HEK293 (cell line): Measurements from ENCODE around the gene CCDC85C.

Experiments used
- EGR2 ChIP-seq: fragments of 450-650 bp; formaldehyde crosslinking; IDR thresholded peaks from 2 replicates; pipeline ENCODE4 v1.5.1; 2016; ENCODE audit warnings: low read depth, missing biosample characterization, missing genetic modification characterization
- GLIS1 ChIP-seq: fragments of 450-650 bp; formaldehyde crosslinking; IDR thresholded peaks from 2 replicates; pipeline ENCODE4 v1.5.1; 2016; ENCODE audit warnings: missing biosample characterization, missing genetic modification characterization
- KLF10 ChIP-seq: fragments of 450-650 bp; IDR thresholded peaks from 2 replicates; pipeline ENCODE4 v1.5.1; 2018; ENCODE audit warnings: missing biosample characterization, mild to moderate bottlenecking, missing genetic modification characterization
- KLF9 ChIP-seq: fragments of 450-650 bp; formaldehyde crosslinking; IDR thresholded peaks from 2 replicates; pipeline ENCODE4 v1.5.1; 2016; ENCODE audit warnings: missing biosample characterization, missing genetic modification characterization, low read depth
- MEIS1 ChIP-seq: sonication (generic); formaldehyde crosslinking; IDR thresholded peaks from 2 replicates; pipeline ENCODE4 v1.8.1; 2022; ENCODE audit warnings: missing genetic modification reagents, mild to moderate bottlenecking, borderline replicate concordance
- MYNN ChIP-seq: fragments of 450-650 bp; formaldehyde crosslinking; IDR thresholded peaks from 2 replicates; pipeline ENCODE4 v1.5.1; 2016; ENCODE audit warnings: missing biosample characterization, missing genetic modification characterization, borderline replicate concordance
- SCRT2 ChIP-seq: fragments of 450-650 bp; formaldehyde crosslinking; IDR thresholded peaks from 2 replicates; pipeline ENCODE4 v1.5.1; 2016; ENCODE audit warnings: missing biosample characterization, missing genetic modification characterization
- SP2 ChIP-seq: fragments of 450-650 bp; formaldehyde crosslinking; IDR thresholded peaks from 2 replicates; pipeline ENCODE4 v1.5.1; 2016; ENCODE audit warnings: missing biosample characterization, missing genetic modification characterization
- SP3 ChIP-seq: fragments of 450-650 bp; formaldehyde crosslinking; IDR thresholded peaks from 2 replicates; pipeline ENCODE4 v1.5.1; 2016; ENCODE audit warnings: missing biosample characterization, missing genetic modification characterization
- ZBTB48 ChIP-seq: fragments of 450-650 bp; formaldehyde crosslinking; IDR thresholded peaks from 2 replicates; pipeline ENCODE4 v1.5.1; 2016; ENCODE audit warnings: missing biosample characterization, missing genetic modification characterization
- ZFP41 ChIP-seq: fragments of 450-650 bp; formaldehyde crosslinking; IDR thresholded peaks from 2 replicates; pipeline ENCODE4 v1.5.1; 2016; ENCODE audit warnings: missing biosample characterization, missing genetic modification characterization, borderline replicate concordance
- ZNF133 ChIP-seq: fragments of 450-650 bp; formaldehyde crosslinking; IDR thresholded peaks from 2 replicates; pipeline ENCODE4 v1.5.1; 2016; ENCODE audit warnings: missing biosample characterization, missing genetic modification characterization
- ZNF146 ChIP-seq: fragments of 450-650 bp; formaldehyde crosslinking; IDR thresholded peaks from 2 replicates; pipeline ENCODE4 v1.5.1; 2016; ENCODE audit warnings: missing biosample characterization, missing genetic modification characterization
- ZNF221 ChIP-seq: fragments of 450-650 bp; formaldehyde crosslinking; IDR thresholded peaks from 2 replicates; pipeline ENCODE4 v1.5.1; 2017; ENCODE audit warnings: missing biosample characterization, missing genetic modification characterization, borderline replicate concordance
- ZNF24 ChIP-seq: fragments of 450-650 bp; formaldehyde crosslinking; IDR thresholded peaks from 2 replicates; pipeline ENCODE4 v1.5.1; 2016; ENCODE audit warnings: missing biosample characterization, missing genetic modification characterization
- ZNF292 ChIP-seq: fragments of 450-650 bp; formaldehyde crosslinking; IDR thresholded peaks from 2 replicates; pipeline ENCODE4 v1.5.1; 2016; ENCODE audit warnings: low read depth, missing biosample characterization, missing genetic modification characterization, borderline replicate concordance
- ZNF423 ChIP-seq: fragments of 450-650 bp; formaldehyde crosslinking; IDR thresholded peaks from 2 replicates; pipeline ENCODE4 v1.5.1; 2016; ENCODE audit warnings: missing biosample characterization, missing genetic modification characterization
- ZNF426 ChIP-seq: fragments of 450-650 bp; formaldehyde crosslinking; IDR thresholded peaks from 2 replicates; pipeline ENCODE4 v1.5.1; 2017; ENCODE audit warnings: missing biosample characterization, missing genetic modification characterization, mild to moderate bottlenecking, inconsistent platforms, moderate library complexity
- ZNF514 ChIP-seq: fragments of 450-650 bp; formaldehyde crosslinking; IDR thresholded peaks from 2 replicates; pipeline ENCODE4 v1.5.1; 2016; ENCODE audit warnings: missing biosample characterization, missing genetic modification characterization
- ZNF544 ChIP-seq: fragments of 450-650 bp; formaldehyde crosslinking; IDR thresholded peaks from 2 replicates; pipeline ENCODE4 v1.5.0; 2017; ENCODE audit warnings: missing biosample characterization, missing genetic modification characterization
- ZNF561 ChIP-seq: fragments of 450-650 bp; IDR thresholded peaks from 2 replicates; pipeline ENCODE4 v1.5.1; 2018; ENCODE audit warnings: missing biosample characterization, missing genetic modification characterization, borderline replicate concordance
- ZNF610 ChIP-seq: fragments of 450-650 bp; formaldehyde crosslinking; IDR thresholded peaks from 2 replicates; pipeline ENCODE4 v1.5.1; 2016; ENCODE audit warnings: missing biosample characterization, missing genetic modification characterization, borderline replicate concordance
- ZNF664 ChIP-seq: fragments of 450-650 bp; formaldehyde crosslinking; IDR thresholded peaks from 2 replicates; pipeline ENCODE4 v1.5.1; 2016; ENCODE audit warnings: missing biosample characterization, missing genetic modification characterization
- ZNF670 ChIP-seq: fragments of 450-650 bp; formaldehyde crosslinking; IDR thresholded peaks from 2 replicates; pipeline ENCODE4 v1.5.1; 2016; ENCODE audit warnings: missing biosample characterization, missing genetic modification characterization, low read depth
- ZNF785 ChIP-seq: fragments of 450-650 bp; formaldehyde crosslinking; IDR thresholded peaks from 2 replicates; pipeline ENCODE4 v1.5.1; 2016; ENCODE audit warnings: missing biosample characterization, missing genetic modification characterization
- ZSCAN16 ChIP-seq: fragments of 450-650 bp; formaldehyde crosslinking; IDR thresholded peaks from 2 replicates; pipeline ENCODE4 v1.5.1; 2016; ENCODE audit warnings: missing biosample characterization, missing genetic modification characterization
- TF ChIP-seq, protein P1 (sequence below): fragments of 450-650 bp; formaldehyde crosslinking; IDR thresholded peaks from 2 replicates; pipeline ENCODE4 v1.5.1; 2017; ENCODE audit warnings: missing biosample characterization, missing genetic modification characterization
- TF ChIP-seq, protein P2 (sequence below): fragments of 450-650 bp; IDR thresholded peaks from 2 replicates; pipeline ENCODE4 v1.5.1; 2018; ENCODE audit warnings: missing biosample characterization, missing genetic modification characterization
- TF ChIP-seq, protein P3 (sequence below): fragments of 450-650 bp; formaldehyde crosslinking; conservative IDR thresholded peaks from 2 replicates; pipeline ENCODE4 v1.5.1; 2016; ENCODE audit warnings: low read depth, missing biosample characterization, missing genetic modification characterization
- TF ChIP-seq, protein P4 (sequence below): fragments of 450-650 bp; formaldehyde crosslinking; IDR thresholded peaks from 2 replicates; pipeline ENCODE4 v1.5.1; 2016; ENCODE audit warnings: missing biosample characterization, missing genetic modification characterization
- TF ChIP-seq, protein P5 (sequence below): fragments of 450-650 bp; formaldehyde crosslinking; IDR thresholded peaks from 2 replicates; pipeline ENCODE4 v1.5.1; 2016; ENCODE audit warnings: missing biosample characterization, missing genetic modification characterization, low read depth

CCDC85C gene

DNA sequence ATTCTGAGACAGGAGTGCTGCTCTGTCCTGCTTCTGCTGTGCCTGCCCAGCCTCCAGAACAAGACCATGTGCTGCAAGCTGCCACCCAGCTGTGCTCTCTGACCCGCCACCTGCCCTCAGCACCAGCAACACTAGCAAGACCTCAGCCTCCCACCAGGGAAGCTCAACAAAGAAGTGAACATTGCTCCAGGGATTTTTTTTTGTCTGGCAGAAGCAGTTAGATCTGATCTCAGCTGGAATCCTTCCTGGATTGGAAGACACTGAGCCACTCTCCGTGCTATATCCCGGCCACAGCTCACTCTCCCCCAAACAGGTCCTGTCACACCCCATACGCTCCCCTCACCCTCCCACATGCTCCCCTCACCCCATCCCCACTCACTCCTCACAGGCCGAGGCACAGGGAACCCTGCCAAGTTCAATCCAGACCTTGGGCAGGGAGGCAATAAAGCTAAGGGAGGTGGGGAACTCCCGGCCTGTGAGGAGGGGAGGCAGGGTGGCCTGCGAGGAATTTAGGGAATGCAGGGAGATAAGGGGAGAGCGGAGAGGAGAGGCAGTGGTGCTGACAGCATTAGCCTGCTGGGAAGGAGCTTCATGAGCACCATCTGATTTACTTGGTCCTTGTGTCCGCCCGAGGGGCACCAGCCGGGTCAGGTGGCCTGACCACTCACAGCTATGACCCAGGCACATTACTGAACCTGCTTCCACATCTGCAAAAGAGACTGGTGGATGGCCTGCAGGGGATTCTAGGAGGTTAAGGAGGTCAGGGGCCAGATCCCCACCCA lies 29.7 kb downstream of the CCDC85C start (continued):
- TF ChIP-seq EGR2 (peak; percentile 25; the same call in 1 of the 2 replicates), MEIS1 (CRISPR knock-in tag) (no peak), ZNF785 (no peak), ZNF664 (tag by site-specific recombination) (no peak), SP2 (no peak), SP3 (tag by site-specific recombination) (no peak), KLF9 (tag by site-specific recombination) (no peak), ZSCAN16 (tag by site-specific recombination) (no peak), ZNF24 (tag by site-specific recombination) (0 out of 2 replicates have a peak, but pooled peaks have one; percentile 68), ZNF221 (tag by site-specific recombination) (no peak), ZNF292 (tag by site-specific recombination) (no peak), ZBTB48 (tag by site-specific recombination) (peak; percentile 97), KLF10 (tag by site-specific recombination) (peak; percentile 96), ZNF146 (tag by site-specific recombination) (no peak), ZFP41 (tag by site-specific recombination) (no peak), ZNF561 (tag by site-specific recombination) (no peak), ZNF426 (tag by site-specific recombination) (no peak), ZNF133 (tag by site-specific recombination) (no peak), MYNN (tag by site-specific recombination) (no peak), ZNF670 (tag by site-specific recombination) (no peak), ZNF544 (no peak), ZNF610 (tag by site-specific recombination) (no peak; the same call in 1 of the 2 replicates), ZNF514 (tag by site-specific recombination) (no peak), GLIS1 (peak; percentile 99), SCRT2 (no peak), ZNF423 (tag by site-specific recombination) (peak; percentile 96)
- TF ChIP-seq, protein P1, sequence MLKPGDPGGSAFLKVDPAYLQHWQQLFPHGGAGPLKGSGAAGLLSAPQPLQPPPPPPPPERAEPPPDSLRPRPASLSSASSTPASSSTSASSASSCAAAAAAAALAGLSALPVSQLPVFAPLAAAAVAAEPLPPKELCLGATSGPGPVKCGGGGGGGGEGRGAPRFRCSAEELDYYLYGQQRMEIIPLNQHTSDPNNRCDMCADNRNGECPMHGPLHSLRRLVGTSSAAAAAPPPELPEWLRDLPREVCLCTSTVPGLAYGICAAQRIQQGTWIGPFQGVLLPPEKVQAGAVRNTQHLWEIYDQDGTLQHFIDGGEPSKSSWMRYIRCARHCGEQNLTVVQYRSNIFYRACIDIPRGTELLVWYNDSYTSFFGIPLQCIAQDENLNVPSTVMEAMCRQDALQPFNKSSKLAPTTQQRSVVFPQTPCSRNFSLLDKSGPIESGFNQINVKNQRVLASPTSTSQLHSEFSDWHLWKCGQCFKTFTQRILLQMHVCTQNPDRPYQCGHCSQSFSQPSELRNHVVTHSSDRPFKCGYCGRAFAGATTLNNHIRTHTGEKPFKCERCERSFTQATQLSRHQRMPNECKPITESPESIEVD = no peak
- TF ChIP-seq, protein P2, sequence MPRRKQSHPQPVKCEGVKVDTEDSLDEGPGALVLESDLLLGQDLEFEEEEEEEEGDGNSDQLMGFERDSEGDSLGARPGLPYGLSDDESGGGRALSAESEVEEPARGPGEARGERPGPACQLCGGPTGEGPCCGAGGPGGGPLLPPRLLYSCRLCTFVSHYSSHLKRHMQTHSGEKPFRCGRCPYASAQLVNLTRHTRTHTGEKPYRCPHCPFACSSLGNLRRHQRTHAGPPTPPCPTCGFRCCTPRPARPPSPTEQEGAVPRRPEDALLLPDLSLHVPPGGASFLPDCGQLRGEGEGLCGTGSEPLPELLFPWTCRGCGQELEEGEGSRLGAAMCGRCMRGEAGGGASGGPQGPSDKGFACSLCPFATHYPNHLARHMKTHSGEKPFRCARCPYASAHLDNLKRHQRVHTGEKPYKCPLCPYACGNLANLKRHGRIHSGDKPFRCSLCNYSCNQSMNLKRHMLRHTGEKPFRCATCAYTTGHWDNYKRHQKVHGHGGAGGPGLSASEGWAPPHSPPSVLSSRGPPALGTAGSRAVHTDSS (tag by site-specific recombination) = no peak
- TF ChIP-seq, protein P3, sequence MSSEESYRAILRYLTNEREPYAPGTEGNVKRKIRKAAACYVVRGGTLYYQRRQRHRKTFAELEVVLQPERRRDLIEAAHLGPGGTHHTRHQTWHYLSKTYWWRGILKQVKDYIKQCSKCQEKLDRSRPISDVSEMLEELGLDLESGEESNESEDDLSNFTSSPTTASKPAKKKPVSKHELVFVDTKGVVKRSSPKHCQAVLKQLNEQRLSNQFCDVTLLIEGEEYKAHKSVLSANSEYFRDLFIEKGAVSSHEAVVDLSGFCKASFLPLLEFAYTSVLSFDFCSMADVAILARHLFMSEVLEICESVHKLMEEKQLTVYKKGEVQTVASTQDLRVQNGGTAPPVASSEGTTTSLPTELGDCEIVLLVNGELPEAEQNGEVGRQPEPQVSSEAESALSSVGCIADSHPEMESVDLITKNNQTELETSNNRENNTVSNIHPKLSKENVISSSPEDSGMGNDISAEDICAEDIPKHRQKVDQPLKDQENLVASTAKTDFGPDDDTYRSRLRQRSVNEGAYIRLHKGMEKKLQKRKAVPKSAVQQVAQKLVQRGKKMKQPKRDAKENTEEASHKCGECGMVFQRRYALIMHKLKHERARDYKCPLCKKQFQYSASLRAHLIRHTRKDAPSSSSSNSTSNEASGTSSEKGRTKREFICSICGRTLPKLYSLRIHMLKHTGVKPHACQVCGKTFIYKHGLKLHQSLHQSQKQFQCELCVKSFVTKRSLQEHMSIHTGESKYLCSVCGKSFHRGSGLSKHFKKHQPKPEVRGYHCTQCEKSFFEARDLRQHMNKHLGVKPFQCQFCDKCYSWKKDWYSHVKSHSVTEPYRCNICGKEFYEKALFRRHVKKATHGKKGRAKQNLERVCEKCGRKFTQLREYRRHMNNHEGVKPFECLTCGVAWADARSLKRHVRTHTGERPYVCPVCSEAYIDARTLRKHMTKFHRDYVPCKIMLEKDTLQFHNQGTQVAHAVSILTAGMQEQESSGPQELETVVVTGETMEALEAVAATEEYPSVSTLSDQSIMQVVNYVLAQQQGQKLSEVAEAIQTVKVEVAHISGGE (tag by site-specific recombination) = no peak
- TF ChIP-seq, protein P4, sequence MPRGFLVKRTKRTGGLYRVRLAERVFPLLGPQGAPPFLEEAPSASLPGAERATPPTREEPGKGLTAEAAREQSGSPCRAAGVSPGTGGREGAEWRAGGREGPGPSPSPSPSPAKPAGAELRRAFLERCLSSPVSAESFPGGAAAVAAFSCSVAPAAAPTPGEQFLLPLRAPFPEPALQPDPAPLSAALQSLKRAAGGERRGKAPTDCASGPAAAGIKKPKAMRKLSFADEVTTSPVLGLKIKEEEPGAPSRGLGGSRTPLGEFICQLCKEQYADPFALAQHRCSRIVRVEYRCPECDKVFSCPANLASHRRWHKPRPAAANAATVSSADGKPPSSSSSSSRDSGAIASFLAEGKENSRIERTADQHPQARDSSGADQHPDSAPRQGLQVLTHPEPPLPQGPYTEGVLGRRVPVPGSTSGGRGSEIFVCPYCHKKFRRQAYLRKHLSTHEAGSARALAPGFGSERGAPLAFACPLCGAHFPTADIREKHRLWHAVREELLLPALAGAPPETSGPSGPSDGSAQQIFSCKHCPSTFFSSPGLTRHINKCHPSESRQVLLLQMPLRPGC (tag by site-specific recombination) = no peak; the same call in 1 of the 2 replicates
- TF ChIP-seq, protein P5, sequence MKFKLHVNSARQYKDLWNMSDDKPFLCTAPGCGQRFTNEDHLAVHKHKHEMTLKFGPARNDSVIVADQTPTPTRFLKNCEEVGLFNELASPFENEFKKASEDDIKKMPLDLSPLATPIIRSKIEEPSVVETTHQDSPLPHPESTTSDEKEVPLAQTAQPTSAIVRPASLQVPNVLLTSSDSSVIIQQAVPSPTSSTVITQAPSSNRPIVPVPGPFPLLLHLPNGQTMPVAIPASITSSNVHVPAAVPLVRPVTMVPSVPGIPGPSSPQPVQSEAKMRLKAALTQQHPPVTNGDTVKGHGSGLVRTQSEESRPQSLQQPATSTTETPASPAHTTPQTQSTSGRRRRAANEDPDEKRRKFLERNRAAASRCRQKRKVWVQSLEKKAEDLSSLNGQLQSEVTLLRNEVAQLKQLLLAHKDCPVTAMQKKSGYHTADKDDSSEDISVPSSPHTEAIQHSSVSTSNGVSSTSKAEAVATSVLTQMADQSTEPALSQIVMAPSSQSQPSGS (tag by site-specific recombination) = no peak
